Astrocyte of the spinal cord (primary cell): ENCODE data around the gene CNGA1.
"Not testable (repeated sequence)": the region's sequence is repeated elsewhere in the genome, so short reads cannot be mapped to it uniquely, and the experiment has no call there.

Experiments
- DNase-seq: peaks from one replicate; pipeline ENCODE4 v3.0.0; 2011; ENCODE audit warnings: low read depth, low spot score
- H3K4me3 ChIP-seq: 2 replicates; pipeline ENCODE4 v1.5.1; 2011; ENCODE audit warnings: low read depth, mild to moderate bottlenecking, low read length, moderate library complexity
- CTCF ChIP-seq: IDR thresholded peaks from 2 replicates; pipeline ENCODE4 v1.5.1; 2012; ENCODE audit warnings: low read depth, mild to moderate bottlenecking, low read length, inconsistent platforms
- in situ Hi-C: cut with HindIII; loops from 2 replicates; pipeline ENCODE4 v1.10.0; 2017; ENCODE audit warnings: low sequenced_read_pairs

CNGA1 gene

GRCh38 chr4:47996021-47996420 is 20.5 kb downstream of the CNGA1 start:
- DNase-seq, result no peak
- in situ Hi-C loops, result no loop called here
- no peak overlapping the region for H3K4me3 ChIP-seq
- TF ChIP-seq CTCF, result no peak

DNA sequence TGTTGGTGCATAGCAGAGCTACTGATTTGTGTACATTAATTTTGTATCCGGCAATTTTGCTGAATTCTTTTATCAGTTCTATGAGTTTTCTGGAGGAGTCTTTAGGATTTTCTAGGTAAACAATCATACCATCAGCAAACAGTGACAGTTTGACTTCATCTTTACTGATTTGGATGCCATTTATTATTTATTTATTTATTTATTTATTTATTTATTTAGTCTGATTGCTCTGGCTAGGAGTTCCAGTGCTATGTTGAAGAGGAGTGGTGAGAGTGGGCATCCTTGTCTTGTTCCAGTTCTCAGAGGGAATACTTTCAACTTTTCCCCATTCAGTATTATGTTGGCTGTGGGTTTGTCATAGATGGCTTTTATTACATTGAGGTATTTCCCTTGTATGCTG is 24.0 kb downstream of the CNGA1 start:
- H3K4me3 ChIP-seq, in situ Hi-C loops, DNase-seq: not testable (repeated sequence)

GRCh38 chr4:47990145-47990544 is 26.3 kb downstream of the CNGA1 start:
- H3K4me3 ChIP-seq, result no peak overlapping the region
- in situ Hi-C loops, result no loop called here
- no peak for TF ChIP-seq CTCF
- DNase-seq, result no peak

DNA sequence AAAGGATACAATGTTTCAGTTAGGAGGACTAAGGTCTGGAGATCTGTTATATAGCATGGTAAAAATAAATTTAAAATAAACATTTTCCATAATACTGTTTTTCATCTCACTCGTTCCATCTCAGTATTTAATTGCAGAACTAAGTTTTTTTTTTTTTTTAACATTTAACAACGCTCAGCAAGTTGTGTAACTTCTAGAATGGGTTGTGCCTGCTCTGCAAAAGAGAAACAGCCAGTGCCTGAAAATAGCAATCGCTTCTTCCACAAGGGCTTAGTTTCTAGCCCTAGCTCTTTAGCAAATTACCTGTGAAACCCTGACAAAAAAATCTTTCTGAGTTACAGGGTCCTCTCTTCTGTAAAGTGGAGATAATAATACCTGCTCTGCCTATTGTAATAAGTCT is 41.9 kb downstream of the CNGA1 start:
- in situ Hi-C loops, result no loop called here
- H3K4me3 ChIP-seq, result no peak overlapping the region
- no peak for DNase-seq
- no peak for TF ChIP-seq CTCF

GRCh38 chr4:47972721-47973120 is 43.8 kb downstream of the CNGA1 start:
- H3K4me3 ChIP-seq, result no peak overlapping the region
- in situ Hi-C loops, result no loop called here
- TF ChIP-seq CTCF, result no peak
- DNase-seq, result no peak

- no peak for TF ChIP-seq CTCF
- in situ Hi-C loops, result no loop called here
- no peak for DNase-seq
- H3K4me3 ChIP-seq, result no peak overlapping the region
Observed at GRCh38 chr4:47972181-47972580, 44.3 kb downstream of the CNGA1 start.

GRCh38 chr4:47968847-47969246 is 47.6 kb downstream of the CNGA1 start:
- DNase-seq, result no peak
- in situ Hi-C loops, result no loop called here
- no peak overlapping the region for H3K4me3 ChIP-seq
- TF ChIP-seq CTCF, result no peak
